Spleen (tissue), 11 donors: ENCODE results near the gene TRIM54. TPM values are rescaled to one million over a fixed set of nuclear protein-coding genes. Genes with fewer than 3 reads are reported as not detected.
A peak's percentile ranks its signal among the peaks of the same experiment; 100 is the strongest.

Source experiments
- DNase-seq: peaks from one replicate; pipeline ENCODE4 v3.0.0-alpha.2; 2020
- H3K27ac ChIP-seq, 8 donors: fragments of 200-600 bp; sonication (generic) in 7 of 8; 1 replicate in 4 of 8; 2 replicates in 4 of 8; pipeline versions ENCODE4 v1.5.0 to v1.8.0; 2016 to 2021; ENCODE audit warnings: inconsistent platforms in 4 of 8, mild to moderate bottlenecking in 4 of 8, moderate library complexity in 1 of 8
- H3K27me3 ChIP-seq, 7 donors: fragments of 200-600 bp; sonication (generic) in 6 of 7; replicated peaks in 1 of 7; 1 replicate in 4 of 7; 2 replicates in 3 of 7; pipeline versions ENCODE4 v1.5.0 to v1.8.0; 2016 to 2021; ENCODE audit warnings: inconsistent platforms in 3 of 7, mild to moderate bottlenecking in 1 of 7
- H3K36me3 ChIP-seq, 6 donors: fragments of 200-600 bp; sonication (generic) in 5 of 6; 1 replicate in 4 of 6; 2 replicates in 2 of 6; pipeline versions ENCODE4 v1.5.0 to v1.8.0; 2016 to 2021; ENCODE audit warnings: inconsistent platforms in 2 of 6
- H3K4me1 ChIP-seq, 6 donors: fragments of 200-600 bp; sonication (generic) in 5 of 6; 1 replicate in 3 of 6; 2 replicates in 3 of 6; pipeline versions ENCODE4 v1.5.0 to v1.8.0; 2016 to 2021; ENCODE audit warnings: inconsistent platforms in 3 of 6
- H3K4me3 ChIP-seq, 8 donors: fragments of 200-600 bp; sonication (generic) in 7 of 8; 1 replicate in 4 of 8; 2 replicates in 4 of 8; pipeline versions ENCODE4 v1.5.0 to v1.8.0; 2016 to 2021; ENCODE audit warnings: inconsistent platforms in 4 of 8, mild to moderate bottlenecking in 4 of 8, moderate library complexity in 2 of 8
- H3K9me3 ChIP-seq, 8 donors: fragments of 200-600 bp; sonication (generic) in 7 of 8; 1 replicate in 4 of 8; 2 replicates in 4 of 8; pipeline versions ENCODE4 v1.5.0 to v1.8.0; 2016 to 2021; ENCODE audit warnings: inconsistent platforms in 4 of 8
- POLR2A ChIP-seq, 3 donors: fragments of 450-650 bp; IDR thresholded peaks; one replicate each; pipeline ENCODE4 v1.5.1; 2017; ENCODE audit warnings: antibody characterized with exemption in 3 of 3, mild to moderate bottlenecking in 1 of 3
- POLR2AphosphoS5 ChIP-seq, 3 donors: sonication (generic); formaldehyde crosslinking; IDR thresholded peaks; one replicate each; pipeline ENCODE4 v1.5.1; 2017; ENCODE audit warnings: antibody characterized with exemption in 3 of 3
- WGBS, 5 donors: extraction: QIAGEN DNeasy Blood & Tissue Kit in 3 of 5; methylation state at CpG; one replicate each; pipeline versions ENCODE4 v1.1.5 to v1.1.7; 2013 to 2018; 5-methylcytosine and 5-hydroxymethylcytosine counted together
- intact Hi-C: fragments of 100-400 bp; cut with DNase I; formaldehyde crosslinking; loops from one replicate; pipeline ENCODE4 v1.15.0; 2023; ENCODE audit warnings: low total_unique reads
- polyA plus RNA-seq, 3 donors: library from polyadenylated mRNA; stranded (reverse); fragments of 200-250 nt; gene quantifications; one replicate each; pipeline ENCODE4 v1.2.1, GENCODE V29; 2013
- total RNA-seq, 7 donors: library from RNA; depleted of rRNA in 3 of 7; stranded (reverse); fragments of >200 nt in 3 of 7; fragmentation: NEBNext Ultra II Directional in 4 of 7; extraction: Animal tissue kit (Norgen Biotek cat#: 25700) in 4 of 7; gene quantifications; one replicate each; pipeline versions ENCODE4 v1.1.0 to v1.2.1, GENCODE V29; 2016 to 2021
- TF ChIP-seq, protein P1 (sequence below), 11 experiments: fragments of 200-600 bp in 7 of 11; fragments of 450-650 bp in 4 of 11; sonication (generic) in 4 of 11; IDR thresholded peaks in 8 of 11; conservative IDR thresholded peaks in 3 of 11; 1 replicate in 7 of 11; 2 replicates in 4 of 11; pipeline versions ENCODE4 v1.4.0 to v1.8.0; 2016 to 2021; ENCODE audit warnings: antibody characterized with exemption in 11 of 11, inconsistent platforms in 4 of 11, mild to moderate bottlenecking in 1 of 11
- donor health status: healthy with polysubstance abuse.
- donor health status: DM: no; HTN: no; CAD: no; lungs with moderate emphysema.
- donor health status: DM: no; HTN: no; CAD: no.
- donor health status: Bipolar disorder and iron deficiency.
- donor health status: healthy.
- donor health status: DM: no; HTN: no; CAD: no.
- donor health status: DM: yes; HTN: yes; CAD: no.

TRIM54 gene
- total and polyA plus RNA-seq, 10 donors: 0.22 to 3.1 (median 0.49) TPM; not detected in 1

- Histone ChIP-seq H3K27me3 (peaks cover 0 to 31% (median 3%) of the 10 kb centered on the region in 7 donors), H3K36me3 (peaks cover 0 to 8% (median 2%) of the 10 kb centered on the region in 6 donors), H3K4me3 (no peak overlapping the region), H3K9me3 (no peaks in the 10 kb centered on the region), H3K27ac (no peak overlapping the region), H3K4me1 (peaks cover 4 to 10% (median 8%) of the 10 kb centered on the region in 6 donors)
- 61 to 69% (median 69%) methylated on average over 11 to 12 of the region's 12 CpGs for WGBS, 5 donors
- DNase-seq: no peak
- TF ChIP-seq, protein P1, sequence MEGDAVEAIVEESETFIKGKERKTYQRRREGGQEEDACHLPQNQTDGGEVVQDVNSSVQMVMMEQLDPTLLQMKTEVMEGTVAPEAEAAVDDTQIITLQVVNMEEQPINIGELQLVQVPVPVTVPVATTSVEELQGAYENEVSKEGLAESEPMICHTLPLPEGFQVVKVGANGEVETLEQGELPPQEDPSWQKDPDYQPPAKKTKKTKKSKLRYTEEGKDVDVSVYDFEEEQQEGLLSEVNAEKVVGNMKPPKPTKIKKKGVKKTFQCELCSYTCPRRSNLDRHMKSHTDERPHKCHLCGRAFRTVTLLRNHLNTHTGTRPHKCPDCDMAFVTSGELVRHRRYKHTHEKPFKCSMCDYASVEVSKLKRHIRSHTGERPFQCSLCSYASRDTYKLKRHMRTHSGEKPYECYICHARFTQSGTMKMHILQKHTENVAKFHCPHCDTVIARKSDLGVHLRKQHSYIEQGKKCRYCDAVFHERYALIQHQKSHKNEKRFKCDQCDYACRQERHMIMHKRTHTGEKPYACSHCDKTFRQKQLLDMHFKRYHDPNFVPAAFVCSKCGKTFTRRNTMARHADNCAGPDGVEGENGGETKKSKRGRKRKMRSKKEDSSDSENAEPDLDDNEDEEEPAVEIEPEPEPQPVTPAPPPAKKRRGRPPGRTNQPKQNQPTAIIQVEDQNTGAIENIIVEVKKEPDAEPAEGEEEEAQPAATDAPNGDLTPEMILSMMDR (IDR thresholded peaks at IDR 0.05 in 8 of 11, conservative IDR thresholded peaks at IDR 0.05 in 3 of 11): no peak
- TF ChIP-seq POLR2A (IDR thresholded peaks at IDR 0.05): no peak
- no peak for TF ChIP-seq POLR2AphosphoS5 (IDR thresholded peaks at IDR 0.05)
- intact Hi-C loops: no loop called here
Observed at GRCh38 chr2:27249159-27249890, 32.9 kb upstream of the TRIM54 start.

DNA sequence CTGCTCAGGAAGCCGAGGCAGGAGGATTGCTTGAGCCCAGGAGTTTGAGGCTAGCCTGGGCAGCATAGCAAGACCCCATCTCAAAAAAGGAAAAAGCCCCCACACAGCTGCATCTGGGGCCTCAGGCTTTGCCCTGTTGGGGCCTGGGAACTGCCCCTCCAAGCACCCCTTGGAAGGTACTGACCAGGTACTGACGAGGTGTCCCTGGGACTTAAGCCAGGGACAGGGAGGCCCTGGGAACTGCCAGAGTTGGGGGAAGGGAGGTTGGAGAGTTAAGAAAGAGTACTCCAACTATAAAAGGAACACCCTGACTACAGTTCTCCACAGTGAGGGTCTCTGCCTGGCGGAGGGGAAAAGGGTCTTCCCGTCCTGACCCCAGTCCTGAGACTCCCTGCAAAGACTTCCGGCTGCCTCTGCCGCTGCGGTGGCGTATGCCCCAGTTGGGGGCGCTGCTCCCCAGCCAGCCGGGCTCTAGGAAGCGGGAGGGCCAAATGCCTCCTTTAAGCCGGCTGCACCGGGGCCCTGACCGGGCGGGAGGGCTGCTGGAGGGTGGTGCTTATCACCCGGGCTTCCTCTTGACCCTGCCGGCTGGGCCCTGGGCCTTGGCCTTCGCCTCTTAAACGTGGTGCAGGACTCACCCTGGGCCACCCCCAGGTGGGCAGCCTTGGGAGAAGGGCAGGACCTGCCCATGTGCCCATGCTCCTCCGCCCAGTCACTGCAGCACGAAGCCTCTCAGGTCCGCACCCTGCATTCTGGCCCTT is 32.2 kb upstream of the TRIM54 start:
- peaks cover 4 to 13% (median 8%) of the 10 kb centered on the region in 6 donors for H3K4me1 ChIP-seq
- TF ChIP-seq, protein P1 (IDR thresholded peaks at IDR 0.05 in 8 of 11, conservative IDR thresholded peaks at IDR 0.05 in 3 of 11): peak; percentile 28 to 74 (median 64)
- TF ChIP-seq POLR2AphosphoS5 (IDR thresholded peaks at IDR 0.05) (peak; percentile 6 to 67 (median 40)), POLR2A (IDR thresholded peaks at IDR 0.05) (no peak)
- 18 to 25% (median 21%) methylated on average over 17 to 22 of the region's 22 CpGs for WGBS, 5 donors
- no peak overlapping the region for H3K4me3 ChIP-seq
- DNase-seq: peak; percentile 85
- intact Hi-C loops: no loop called here
- no peak overlapping the region for H3K27ac ChIP-seq
- no peaks in the 10 kb centered on the region for H3K9me3 ChIP-seq
- peaks cover 0 to under 1% (median 0%) of the 10 kb centered on the region in 6 donors for H3K36me3 ChIP-seq
- H3K27me3 ChIP-seq: peaks cover 0 to 35% (median 3%) of the 10 kb centered on the region in 7 donors

DNA sequence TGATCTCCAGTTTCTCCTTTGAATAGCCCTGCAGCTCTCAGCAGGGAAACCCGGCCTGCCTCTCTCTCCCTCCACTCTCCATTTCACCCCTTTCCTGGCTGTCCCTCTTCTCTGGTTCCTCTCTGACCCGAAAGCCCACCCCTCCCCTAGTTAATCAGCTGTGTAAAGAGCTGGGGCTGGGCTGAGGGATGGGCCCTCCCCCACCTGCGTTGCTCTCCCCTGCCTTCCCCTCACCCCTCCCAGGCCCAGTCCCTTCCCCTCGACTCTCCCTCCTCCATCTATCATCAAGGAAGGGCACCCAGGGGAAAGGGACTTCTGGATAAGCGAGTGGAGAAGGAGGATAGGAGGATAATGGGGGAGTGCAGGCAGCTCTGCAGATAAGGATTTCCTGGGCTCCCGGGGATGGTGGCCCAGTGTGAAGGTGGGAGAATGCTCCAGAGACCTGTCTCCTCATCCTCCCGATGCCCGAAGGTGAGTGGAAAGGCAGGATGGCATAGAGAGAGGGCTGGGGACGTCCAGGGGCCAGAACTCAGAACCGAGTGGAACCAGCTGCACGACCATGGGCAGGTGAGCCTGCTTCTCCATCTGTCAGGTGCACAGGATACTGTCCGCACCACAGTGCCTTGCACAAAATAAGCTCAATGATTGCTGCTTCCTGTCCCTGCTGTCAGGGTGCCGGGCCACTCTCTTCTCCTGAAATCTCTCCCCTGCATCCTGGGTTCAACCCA is 31.4 kb upstream of the TRIM54 start:
- 60 to 72% (median 65%) methylated on average over 13 of the region's 13 CpGs for WGBS, 5 donors
- TF ChIP-seq POLR2AphosphoS5 (IDR thresholded peaks at IDR 0.05): no peak
- DNase-seq: no peak
- no peaks in the 10 kb centered on the region for H3K9me3 ChIP-seq
- no peak overlapping the region for H3K27ac ChIP-seq
- no peaks in the 10 kb centered on the region for H3K36me3 ChIP-seq
- no peak overlapping the region for H3K4me3 ChIP-seq
- H3K4me1 ChIP-seq: peaks cover 4 to 15% (median 8%) of the 10 kb centered on the region in 6 donors
- intact Hi-C loops: no loop called here
- peaks cover 0 to 39% (median 3%) of the 10 kb centered on the region in 7 donors for H3K27me3 ChIP-seq

- DNase-seq: no peak
- intact Hi-C loops: no loop called here
- Histone ChIP-seq H3K27ac (no peak overlapping the region), H3K36me3 (no peaks in the 10 kb centered on the region), H3K4me3 (no peak overlapping the region), H3K9me3 (no peaks in the 10 kb centered on the region), H3K4me1 (peaks cover 4 to 15% (median 8%) of the 10 kb centered on the region in 6 donors), H3K27me3 (peaks cover 0 to 46% (median 3%) of the 10 kb centered on the region in 7 donors)
- TF ChIP-seq POLR2AphosphoS5 (IDR thresholded peaks at IDR 0.05) (no peak), POLR2A (IDR thresholded peaks at IDR 0.05) (no peak)
- TF ChIP-seq, protein P1 (IDR thresholded peaks at IDR 0.05 in 8 of 11, conservative IDR thresholded peaks at IDR 0.05 in 3 of 11): no peak
- WGBS, 5 donors: 74 to 86% (median 84%) methylated on average over 13 of the region's 13 CpGs
Observed at GRCh38 chr2:27251766-27252165, 30.5 kb upstream of the TRIM54 start.
